ENCODE data around the gene SLC38A10. TPM values are rescaled to one million over a fixed set of nuclear protein-coding genes. Genes with fewer than 3 reads are reported as not detected.

SLC38A10 gene
- total RNA-seq, 1 experiment from 2014 or later: 121 TPM

GRCh38 chr17:81314398-81315081, 19.4 kb upstream of the SLC38A10 start:
- H3K4me3 Mint-ChIP-seq (ENCODE audit: low read depth, unreplicated experiment): no peak overlapping the region
- no peak for TF ChIP-seq CTCF (IDR thresholded peaks at IDR 0.05; ENCODE audit: unreplicated experiment)
- peaks cover 22% of the 10 kb centered on the region for H3K27me3 Mint-ChIP-seq (ENCODE audit: unreplicated experiment)
- intact Hi-C loops (cut with micrococcal nuclease; ENCODE audit: unreplicated experiment): no loop called here
- no TSS peak for BruUV-seq (replicated peaks)
- DNase-seq: no peak
- CTCF ChIA-PET: interaction anchor here (1.7 kb wide), 1 partner anchor 15 kb away, joined by 4 read pairs; no protein-coding TSS in a partner anchor
- no peaks in the 10 kb centered on the region for H3K9me3 Mint-ChIP-seq (ENCODE audit: low read depth, unreplicated experiment)
- H3K36me3 Mint-ChIP-seq (ENCODE audit: insufficient read depth, unreplicated experiment): no peaks in the 10 kb centered on the region
- peaks cover under 1% of the 10 kb centered on the region for H3K4me1 Mint-ChIP-seq (ENCODE audit: low read depth, unreplicated experiment)
- H3K27ac Mint-ChIP-seq (ENCODE audit: unreplicated experiment): no peak overlapping the region

GRCh38 chr17:81313776-81314397, 18.8 kb upstream of the SLC38A10 start:
- Mint-ChIP-seq H3K4me3 (ENCODE audit: low read depth, unreplicated experiment) (no peak overlapping the region), H3K4me1 (ENCODE audit: low read depth, unreplicated experiment) (peaks cover 8% of the 10 kb centered on the region), H3K36me3 (ENCODE audit: insufficient read depth, unreplicated experiment) (no peaks in the 10 kb centered on the region), H3K9me3 (ENCODE audit: low read depth, unreplicated experiment) (no peaks in the 10 kb centered on the region), H3K27ac (ENCODE audit: unreplicated experiment) (no peak overlapping the region), H3K27me3 (ENCODE audit: unreplicated experiment) (peaks cover 22% of the 10 kb centered on the region)
- no peak for TF ChIP-seq CTCF (IDR thresholded peaks at IDR 0.05; ENCODE audit: unreplicated experiment)
- CTCF ChIA-PET: interaction anchor here (0.7 to 1.7 kb wide), 2 partner anchors 15 to 80 kb away, joined by 3 to 4 read pairs; no protein-coding TSS in a partner anchor
- BruUV-seq (replicated peaks): no TSS peak
- no peak for DNase-seq
- intact Hi-C loops (cut with micrococcal nuclease; ENCODE audit: unreplicated experiment): no loop called here

GRCh38 chr17:81312624-81313325, 17.7 kb upstream of the SLC38A10 start:
- peaks cover 22% of the 10 kb centered on the region for H3K27me3 Mint-ChIP-seq (ENCODE audit: unreplicated experiment)
- peaks cover 3% of the 10 kb centered on the region for H3K36me3 Mint-ChIP-seq (ENCODE audit: insufficient read depth, unreplicated experiment)
- DNase-seq: no peak
- TF ChIP-seq CTCF (IDR thresholded peaks at IDR 0.05; ENCODE audit: unreplicated experiment): no peak
- H3K4me1 Mint-ChIP-seq (ENCODE audit: low read depth, unreplicated experiment): peaks cover 14% of the 10 kb centered on the region
- H3K27ac Mint-ChIP-seq (ENCODE audit: unreplicated experiment): no peak overlapping the region
- H3K9me3 Mint-ChIP-seq (ENCODE audit: low read depth, unreplicated experiment): no peaks in the 10 kb centered on the region
- CTCF ChIA-PET: no interaction called here
- H3K4me3 Mint-ChIP-seq (ENCODE audit: low read depth, unreplicated experiment): no peak overlapping the region
- intact Hi-C loops (cut with micrococcal nuclease; ENCODE audit: unreplicated experiment): no loop called here
- BruUV-seq (replicated peaks): no TSS peak

- peaks cover 18% of the 10 kb centered on the region for H3K4me1 Mint-ChIP-seq (ENCODE audit: low read depth, unreplicated experiment)
- H3K36me3 Mint-ChIP-seq (ENCODE audit: insufficient read depth, unreplicated experiment): peaks cover 5% of the 10 kb centered on the region
- peaks cover 22% of the 10 kb centered on the region for H3K27me3 Mint-ChIP-seq (ENCODE audit: unreplicated experiment)
- no peak for DNase-seq
- no TSS peak for BruUV-seq (replicated peaks)
- no peak overlapping the region for H3K27ac Mint-ChIP-seq (ENCODE audit: unreplicated experiment)
- no peak overlapping the region for H3K4me3 Mint-ChIP-seq (ENCODE audit: low read depth, unreplicated experiment)
- intact Hi-C loops (cut with micrococcal nuclease; ENCODE audit: unreplicated experiment): no loop called here
- no peaks in the 10 kb centered on the region for H3K9me3 Mint-ChIP-seq (ENCODE audit: low read depth, unreplicated experiment)
- CTCF ChIA-PET: no interaction called here
- TF ChIP-seq CTCF (IDR thresholded peaks at IDR 0.05; ENCODE audit: unreplicated experiment): no peak
Measured at GRCh38 chr17:81311946-81312345, 16.8 kb upstream of the SLC38A10 start.

Measured in Calu3 (cell line).